H54 (cell line): Measurements from ENCODE around the gene TMEM19.

Experiments used
- DNase-seq: peaks from one replicate; pipeline ENCODE4 v3.0.0; 2011; ENCODE audit warnings: low spot score, mixed read lengths; ENCODE audit not compliant: insufficient read length
- FAIRE-seq: peaks from 3 replicates; lab custom pipeline; 2011; peaks lifted over from hg19 to GRCh38; lab: Jason Lieb, UNC
- POLR2A ChIP-seq: IDR thresholded peaks from 2 replicates; pipeline ENCODE4 v1.6.1; 2011; ENCODE audit warnings: low read depth, mild to moderate bottlenecking, low read length

Gene TMEM19

GRCh38 chr12:71748081-71748850, 62.4 kb downstream of the TMEM19 start:
- DNase-seq (no peak), FAIRE-seq (no peak)
- no peak for TF ChIP-seq POLR2A

GRCh38 chr12:71749666-71750065, 63.8 kb downstream of the TMEM19 start:
- DNase-seq (no peak), FAIRE-seq (no peak)
- TF ChIP-seq POLR2A: no peak

- FAIRE-seq: no peak
- no peak for DNase-seq
- no peak for TF ChIP-seq POLR2A
Measured at GRCh38 chr12:71752891-71753290, 67.0 kb downstream of the TMEM19 start.
